K562 (cell line): ENCODE data around the gene TRIM37. TPM values are rescaled to one million over a fixed set of nuclear protein-coding genes. Genes with fewer than 3 reads are reported as not detected.

ENCODE experiments used
- ATAC-seq: fragments of 200-7000 bp; cut with Tn5 transposase; 3 replicates; pipeline ENCODE4 v1.9.1; 2020; ENCODE audit warnings: moderate library complexity
- BruUV-seq: library from RNA; stranded (reverse); fragments of 400-500 nt; replicated peaks from 2 replicates; lab custom pipeline; 2021; lab: Mats Ljungman, UMichigan
- CTCF ChIA-PET: fragments of 300-600 bp; formaldehyde crosslinking; extraction: SDS; loops from one replicate; lab custom pipeline; 2021; ENCODE audit warnings: low intra/inter-chr PET ratio; lab: Yijun Ruan, JAX
- POLR2A ChIA-PET: fragments of 300-600, 350-650 bp; sonication (Branson Sonifier 250); formaldehyde crosslinking; extraction: SDS; loops from one replicate; lab custom pipeline; 2021; ENCODE audit warnings: antibody characterized with exemption, inconsistent platforms; lab: Yijun Ruan, JAX
- DNase-seq, 4 experiments: peaks; one replicate each; pipeline versions ENCODE4 v3.0.0 to v3.0.0-alpha.2; 2011 to 2018; ENCODE audit warnings: low spot score in 3 of 4, mixed read lengths in 3 of 4; ENCODE audit errors: extremely low read depth in 1 of 4
- FAIRE-seq: peaks from 2 replicates; lab custom pipeline; 2011; peaks lifted over from hg19 to GRCh38; lab: Jason Lieb, UNC
- H2AFZ ChIP-seq: 2 replicates; pipeline ENCODE4 v1.6.0; 2011; ENCODE audit warnings: low read depth, low read length, control low read depth, inconsistent platforms
- H3K27ac ChIP-seq: fragments of 200-600 bp; 3 replicates; pipeline ENCODE4 v1.8.0; 2011; ENCODE audit warnings: low read depth, mild to moderate bottlenecking, control low read depth, inconsistent platforms, low read length, moderate library complexity, mixed read lengths; ENCODE audit errors: extremely low read depth
- H3K27me3 ChIP-seq, 2 experiments: fragments of 300-600 bp in 1 of 2; 2 replicates in 1 of 2; 3 replicates in 1 of 2; pipeline versions ENCODE4 v1.6.0 to v1.8.0; 2011; ENCODE audit warnings: inconsistent platforms in 2 of 2, low read length in 2 of 2, mild to moderate bottlenecking in 1 of 2, mixed read lengths in 1 of 2, moderate library complexity in 1 of 2; ENCODE audit not compliant: control insufficient read depth in 2 of 2, insufficient read depth in 2 of 2
- H3K36me3 ChIP-seq: fragments of 300-600 bp; 3 replicates; pipeline ENCODE4 v1.8.0; 2011; ENCODE audit warnings: mild to moderate bottlenecking, low read length, inconsistent platforms; ENCODE audit not compliant: control insufficient read depth, insufficient read depth
- H3K4me1 ChIP-seq, 2 experiments: fragments of 200-600 bp in 1 of 2; replicated peaks in 1 of 2; 2 replicates in 1 of 2; 3 replicates in 1 of 2; pipeline versions ENCODE4 v1.5.1 to v1.8.0; 2011; ENCODE audit warnings: inconsistent platforms in 2 of 2, low read length in 2 of 2, mild to moderate bottlenecking in 1 of 2, mixed read lengths in 1 of 2, moderate library complexity in 1 of 2; ENCODE audit not compliant: control insufficient read depth in 2 of 2, insufficient read depth in 2 of 2
- H3K4me2 ChIP-seq: 2 replicates; pipeline ENCODE4 v1.6.1; 2011; ENCODE audit warnings: low read length, control low read depth, inconsistent platforms, mixed read lengths; ENCODE audit not compliant: insufficient read depth
- H3K4me3 ChIP-seq: fragments of 200-600 bp; sonication (generic), shearing (Covaris generic); 2 replicates; pipeline ENCODE4 v1.5.1; 2016; ENCODE audit warnings: control low read depth, inconsistent platforms
- H3K79me2 ChIP-seq: fragments of 200-600 bp; 3 replicates; pipeline ENCODE4 v1.8.0; 2011; ENCODE audit warnings: low read length, inconsistent platforms; ENCODE audit not compliant: control insufficient read depth, insufficient read depth
- H3K9ac ChIP-seq, 2 experiments: 2 replicates each; pipeline versions ENCODE4 v1.6.0 to v1.6.1; 2011; ENCODE audit warnings: low read depth in 2 of 2, low read length in 2 of 2, control low read depth in 1 of 2, inconsistent platforms in 1 of 2, mild to moderate bottlenecking in 1 of 2, mixed read lengths in 1 of 2; ENCODE audit not compliant: insufficient read depth in 1 of 2
- H3K9me1 ChIP-seq: one replicate; pipeline ENCODE4 v1.6.0; 2011; ENCODE audit warnings: inconsistent platforms, mild to moderate bottlenecking, low read length, moderate library complexity; ENCODE audit not compliant: control insufficient read depth, insufficient read depth
- H3K9me3 ChIP-seq: replicated peaks from 2 replicates; pipeline ENCODE4 v1.5.1; 2011; ENCODE audit warnings: low read depth, low read length, inconsistent platforms; ENCODE audit not compliant: control insufficient read depth, insufficient read depth
- H4K20me1 ChIP-seq: replicated peaks from 2 replicates; pipeline ENCODE4 v1.6.1; 2011; ENCODE audit warnings: low read length, inconsistent platforms, mixed read lengths; ENCODE audit not compliant: control insufficient read depth, insufficient read depth
- ADNP ChIP-seq: fragments of 200-800 bp; sonication (Bioruptor generic); IDR thresholded peaks from 2 replicates; pipeline ENCODE4 v1.6.1; 2016; ENCODE audit warnings: missing genetic modification characterization, missing compliant biosample characterization
- DDX20 ChIP-seq: fragments of 450-650 bp; IDR thresholded peaks from 2 replicates; pipeline ENCODE4 v1.6.1; 2016; ENCODE audit warnings: missing genetic modification characterization, low read depth, mild to moderate bottlenecking, missing compliant biosample characterization, moderate library complexity
- EP300 ChIP-seq: IDR thresholded peaks from 2 replicates; pipeline ENCODE4 v1.6.1; 2012; ENCODE audit warnings: low read length, improper control_type of control experiment
- ESRRA ChIP-seq: fragments of 450-650 bp; IDR thresholded peaks from 2 replicates; pipeline ENCODE4 v1.6.1; 2014; ENCODE audit warnings: low read depth, mild to moderate bottlenecking, moderate library complexity, borderline replicate concordance
- FOXO4 ChIP-seq: fragments of 450-650 bp; formaldehyde crosslinking; IDR thresholded peaks from 2 replicates; pipeline ENCODE4 v1.4.0; 2020; ENCODE audit warnings: mild to moderate bottlenecking, moderate library complexity
- HMGXB4 ChIP-seq: sonication (generic); formaldehyde crosslinking; IDR thresholded peaks from 2 replicates; pipeline ENCODE4 v1.8.1; 2023; ENCODE audit warnings: mild to moderate bottlenecking, missing genetic modification reagents
- HNRNPK ChIP-seq: fragments of 200-400 bp; formaldehyde crosslinking; IDR thresholded peaks from one replicate; pipeline ENCODE4 v1.6.1; 2018; ENCODE audit warnings: mild to moderate bottlenecking, low read depth, low read length; ENCODE audit not compliant: poor library complexity, severe bottlenecking
- TOE1 ChIP-seq, 2 experiments: fragments of 450-650 bp in 1 of 2; sonication (generic) in 1 of 2; formaldehyde crosslinking in 1 of 2; IDR thresholded peaks; 2 replicates each; pipeline versions ENCODE4 v1.7.1 to v1.8.0; 2016 to 2022; ENCODE audit warnings: borderline replicate concordance in 2 of 2, mild to moderate bottlenecking in 2 of 2, antibody characterized with exemption in 1 of 2, inconsistent platforms in 1 of 2, low read depth in 1 of 2, missing genetic modification reagents in 1 of 2, moderate library complexity in 1 of 2
- WHSC1 ChIP-seq: IDR thresholded peaks from one replicate; pipeline ENCODE4 v1.6.1; 2012; ENCODE audit warnings: low read length, control low read depth, inconsistent platforms
- ZBTB33 ChIP-seq: sonication (generic); formaldehyde crosslinking; IDR thresholded peaks from 2 replicates; pipeline ENCODE4 v1.8.1; 2023; ENCODE audit warnings: mild to moderate bottlenecking, missing genetic modification reagents
- ZBTB43 ChIP-seq: sonication (generic); formaldehyde crosslinking; IDR thresholded peaks from 2 replicates; pipeline ENCODE4 v1.8.0; 2023; ENCODE audit warnings: mild to moderate bottlenecking, missing genetic modification reagents
- ZFP30 ChIP-seq: fragments of 250-450 bp; sonication (Bioruptor Pico); IDR thresholded peaks from 2 replicates; pipeline ENCODE4 v1.8.0; 2022; ENCODE audit warnings: moderate library complexity, mild to moderate bottlenecking, inconsistent platforms, borderline replicate concordance
- ZNF384 ChIP-seq: IDR thresholded peaks from 2 replicates; pipeline ENCODE4 v1.6.1; 2012; ENCODE audit warnings: low read depth, low read length, improper control_type of control experiment
- WGBS: fragments of 100-300 bp; shearing (Covaris generic); methylation state at CpG from one replicate; pipeline ENCODE4 v1.1.6; 2016; ENCODE audit warnings: low coverage, mixed read lengths; ENCODE audit not compliant: insufficient coverage; ENCODE audit errors: missing lambda C conversion rate; 5-methylcytosine and 5-hydroxymethylcytosine counted together
- in situ Hi-C: fragments of 300-500 bp; cut with MboI; formaldehyde crosslinking; loops from 4 replicates; pipeline ENCODE4 v1.15.0; 2018; ENCODE audit warnings: inconsistent platforms, mixed read lengths
- intact Hi-C: fragments of 100-400 bp; cut with micrococcal nuclease; formaldehyde crosslinking; loops from 2 replicates; pipeline ENCODE4 v1.14.2; 2022
- polyA plus RNA-seq, 8 experiments: library from polyadenylated mRNA; depleted of rRNA in 4 of 8; stranded (reverse) in 5 of 8; unstranded in 3 of 8; fragments of >200 nt; fragmentation: Nextera tagmentation in 2 of 8; fragmentation: Illumina TruSeq in 1 of 8; extraction: Ambion mirVana in 2 of 8; extraction: Trizol in 1 of 8; gene quantifications; 2 replicates each; pipeline versions ENCODE4 v1.2.1 to v1.2.3, GENCODE V29; 2011 to 2014; ENCODE audit warnings: inconsistent platforms in 1 of 8, missing spikeins in 1 of 8
- total RNA-seq, 7 experiments: library from RNA; depleted of rRNA in 6 of 7; stranded (reverse); fragments of >200 nt in 6 of 7; fragmentation: Illumina TruSeq in 2 of 7; extraction: Trizol in 2 of 7; gene quantifications; 2 replicates each; pipeline versions ENCODE4 v1.2.1 to v1.2.3, GENCODE V29; 2011 to 2021; ENCODE audit warnings: low replicate concordance in 1 of 7

Gene TRIM37
- total and polyA plus RNA-seq, 9 of the 15 experiments (the other 6 are each of a cell fraction or from before 2014, with no cell fraction given) = 4.5 to 31.4 (median 23.8) TPM

- POLR2A ChIA-PET = no interaction called here
- intact Hi-C loops = no loop called here
Observed at GRCh38 chr17:59126809-59127417, 20.2 kb upstream of the TRIM37 start.

More at GRCh38 chr17:59126809-59127417, 20.2 kb upstream of the TRIM37 start:
- H3K27ac ChIP-seq = no peak overlapping the region
- CTCF ChIA-PET = no interaction called here
- H3K9me1 ChIP-seq = no peaks in the 10 kb centered on the region
- BruUV-seq = no TSS peak
- H3K9ac ChIP-seq = no peak overlapping the region
- FAIRE-seq (peak; percentile 19), DNase-seq (no peak), ATAC-seq (no peak)
- H3K4me2 ChIP-seq = no peak overlapping the region
- no peak overlapping the region for H3K4me3 ChIP-seq
- WGBS = 57% methylated on average over 3 of the region's 3 CpGs
- peaks cover 26% of the 10 kb centered on the region for H3K79me2 ChIP-seq
- no peak overlapping the region for H2AFZ ChIP-seq
- H4K20me1 ChIP-seq = no peaks in the 10 kb centered on the region
- no peaks in the 10 kb centered on the region for H3K4me1 ChIP-seq
- in situ Hi-C loops = no loop called here
- H3K36me3 ChIP-seq = peaks cover 58% of the 10 kb centered on the region; the same call in 2 of the 3 replicates
- H3K27me3 ChIP-seq = no peaks in the 10 kb centered on the region
- H3K9me3 ChIP-seq = 0 out of 2 replicates have a peak, but pooled peaks cover 1% of the 10 kb centered on the region
- no peak for TF ChIP-seq ESRRA
- TF ChIP-seq ZFP30 = no peak
- TF ChIP-seq FOXO4 (CRISPR knock-in tag) = no peak
- no peak for TF ChIP-seq HMGXB4 (CRISPR knock-in tag)
- no peak for TF ChIP-seq ADNP (tag)
- TF ChIP-seq TOE1 (IDR thresholded peaks at IDR 0.05; ENCODE audit: borderline replicate concordance) = no peak
- no peak for TF ChIP-seq TOE1 (CRISPR knock-in tag; IDR thresholded peaks at IDR 0.05; ENCODE audit: borderline replicate concordance, low read depth)
- TF ChIP-seq ZNF384 = no peak
- no peak for TF ChIP-seq ZBTB43
- TF ChIP-seq ZBTB33 (CRISPR knock-in tag) = no peak
- TF ChIP-seq HNRNPK = no peak
- no peak for TF ChIP-seq WHSC1
- TF ChIP-seq EP300 = no peak
- TF ChIP-seq DDX20 (tag) = no peak
